Activated CD8-positive, alpha-beta memory T cell treated with anti-CD3 and anti-CD28 coated beads for 24 hours (primary cell): Measurements from ENCODE around the gene EIF4B.

ENCODE experiments used
- DNase-seq: peaks from one replicate; pipeline ENCODE4 v3.0.0-alpha.2; 2020

The EIF4B gene

DNA sequence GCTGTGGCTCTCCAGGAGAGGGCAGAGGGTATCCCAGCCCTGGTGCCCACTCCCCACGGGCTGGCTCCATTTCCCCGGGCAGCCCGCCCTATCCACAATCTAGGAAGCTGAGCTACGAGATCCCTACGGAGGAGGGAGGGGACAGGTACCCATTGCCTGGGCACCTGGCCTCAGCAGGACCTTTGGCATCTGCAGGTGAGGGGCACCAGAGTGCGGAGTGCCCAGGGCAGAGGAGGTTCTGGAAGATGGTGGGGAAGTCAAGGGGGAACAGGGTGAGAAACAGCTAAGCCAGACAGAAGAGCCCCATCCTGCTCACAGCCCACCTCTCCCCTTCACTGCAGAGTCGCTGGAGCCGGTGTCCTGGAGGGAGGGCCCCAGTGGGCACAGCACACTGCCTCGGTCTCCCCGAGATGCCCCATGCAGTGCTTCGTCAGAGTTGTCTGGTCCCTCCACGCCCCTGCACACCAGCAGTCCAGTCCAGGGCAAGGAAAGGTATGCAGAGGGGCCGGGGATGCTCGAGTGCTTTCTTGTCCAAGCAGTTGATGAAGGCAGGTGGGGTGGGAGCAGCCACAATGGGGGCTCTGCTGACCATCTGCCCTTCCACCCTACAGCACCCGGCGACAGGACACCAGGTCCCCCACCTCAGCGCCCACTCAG lies 53.9 kb downstream of the EIF4B start:
- DNase-seq: no peak

DNA sequence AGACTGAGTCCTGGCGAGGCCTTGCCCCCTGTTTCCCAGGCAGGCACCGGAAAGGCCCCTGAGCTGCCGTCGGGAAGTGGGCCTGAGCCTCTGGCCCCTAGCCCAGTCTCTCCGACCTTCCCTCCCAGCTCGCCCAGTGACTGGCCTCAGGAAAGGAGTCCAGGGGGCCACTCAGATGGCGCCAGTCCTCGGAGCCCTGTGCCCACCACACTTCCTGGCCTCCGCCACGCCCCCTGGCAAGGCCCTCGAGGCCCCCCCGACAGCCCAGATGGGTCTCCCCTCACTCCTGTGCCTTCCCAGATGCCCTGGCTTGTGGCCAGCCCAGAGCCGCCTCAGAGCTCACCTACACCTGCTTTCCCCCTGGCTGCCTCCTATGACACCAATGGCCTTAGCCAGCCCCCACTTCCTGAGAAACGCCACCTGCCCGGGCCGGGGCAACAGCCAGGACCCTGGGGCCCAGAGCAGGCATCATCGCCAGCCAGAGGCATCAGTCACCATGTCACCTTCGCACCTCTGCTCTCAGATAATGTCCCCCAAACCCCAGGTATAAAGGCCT lies 54.5 kb downstream of the EIF4B start:
- DNase-seq: no peak

DNA sequence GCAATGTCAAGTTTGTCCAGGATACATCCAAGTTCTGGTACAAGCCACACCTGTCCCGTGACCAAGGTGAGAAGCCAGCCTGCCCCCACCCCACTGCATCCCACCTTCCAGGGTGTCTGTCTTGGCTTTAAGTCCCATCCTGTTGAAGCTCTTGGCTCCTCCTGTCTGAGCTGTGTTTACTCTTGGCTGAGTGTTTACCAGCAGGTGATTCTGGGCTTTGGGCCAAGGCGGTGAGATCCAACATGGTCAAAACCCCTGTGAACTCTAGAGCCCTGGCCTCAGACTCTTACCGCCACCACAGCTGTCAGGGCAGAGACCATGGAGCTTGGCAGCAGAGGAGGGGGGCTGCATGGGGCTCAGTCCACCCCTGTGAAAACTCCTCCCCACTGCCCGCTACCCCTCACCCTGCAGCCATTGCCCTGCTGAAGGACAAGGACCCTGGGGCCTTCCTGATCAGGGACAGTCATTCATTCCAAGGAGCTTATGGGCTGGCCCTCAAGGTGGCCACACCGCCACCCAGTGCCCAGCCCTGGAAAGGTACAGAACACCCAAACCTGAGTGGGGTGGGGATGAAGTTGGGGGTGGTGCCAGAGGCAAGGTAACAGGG lies 55.3 kb downstream of the EIF4B start:
- DNase-seq: no peak

DNA sequence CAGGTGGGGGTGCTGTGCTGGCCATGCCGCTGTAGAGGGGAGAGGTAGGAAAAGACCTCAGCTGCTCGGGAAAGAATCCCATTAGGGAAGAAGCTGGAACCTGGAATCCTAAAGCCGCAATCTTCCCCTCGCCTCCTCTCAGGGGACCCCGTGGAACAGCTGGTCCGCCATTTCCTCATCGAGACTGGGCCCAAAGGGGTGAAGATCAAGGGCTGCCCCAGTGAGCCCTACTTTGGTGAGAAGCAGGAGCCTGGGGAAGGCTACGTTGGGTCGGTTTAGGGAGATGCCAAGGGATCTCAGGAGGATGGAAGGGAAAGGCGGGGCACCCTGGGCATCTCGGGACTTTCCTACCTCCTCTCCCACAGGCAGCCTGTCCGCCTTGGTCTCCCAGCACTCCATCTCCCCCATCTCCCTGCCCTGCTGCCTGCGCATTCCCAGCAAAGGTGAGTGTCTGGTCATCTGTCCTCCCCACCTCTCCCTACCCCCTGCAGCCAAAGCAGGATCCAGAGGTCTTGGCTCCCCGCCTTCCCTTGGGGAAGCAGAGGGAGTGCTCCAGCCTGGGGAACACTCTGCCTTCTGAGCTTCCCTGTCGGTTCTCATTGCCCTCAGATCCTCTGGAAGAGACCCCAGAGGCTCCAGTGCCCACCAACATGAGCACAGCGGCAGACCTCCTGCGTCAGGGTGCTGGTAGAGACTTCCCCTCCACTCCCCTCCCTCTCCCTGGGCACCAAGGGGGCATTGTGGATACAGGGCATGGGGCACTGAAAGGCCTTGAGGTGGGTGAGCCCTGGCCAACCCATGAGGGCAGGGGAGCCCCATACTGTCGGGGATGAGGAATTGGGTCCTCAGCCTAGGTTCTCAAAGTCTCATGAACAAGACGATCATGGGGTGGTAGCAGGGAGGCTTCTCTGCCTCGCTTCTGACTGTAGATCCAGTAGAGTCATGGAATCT lies 56.0 kb downstream of the EIF4B start:
- no peak for DNase-seq

DNA sequence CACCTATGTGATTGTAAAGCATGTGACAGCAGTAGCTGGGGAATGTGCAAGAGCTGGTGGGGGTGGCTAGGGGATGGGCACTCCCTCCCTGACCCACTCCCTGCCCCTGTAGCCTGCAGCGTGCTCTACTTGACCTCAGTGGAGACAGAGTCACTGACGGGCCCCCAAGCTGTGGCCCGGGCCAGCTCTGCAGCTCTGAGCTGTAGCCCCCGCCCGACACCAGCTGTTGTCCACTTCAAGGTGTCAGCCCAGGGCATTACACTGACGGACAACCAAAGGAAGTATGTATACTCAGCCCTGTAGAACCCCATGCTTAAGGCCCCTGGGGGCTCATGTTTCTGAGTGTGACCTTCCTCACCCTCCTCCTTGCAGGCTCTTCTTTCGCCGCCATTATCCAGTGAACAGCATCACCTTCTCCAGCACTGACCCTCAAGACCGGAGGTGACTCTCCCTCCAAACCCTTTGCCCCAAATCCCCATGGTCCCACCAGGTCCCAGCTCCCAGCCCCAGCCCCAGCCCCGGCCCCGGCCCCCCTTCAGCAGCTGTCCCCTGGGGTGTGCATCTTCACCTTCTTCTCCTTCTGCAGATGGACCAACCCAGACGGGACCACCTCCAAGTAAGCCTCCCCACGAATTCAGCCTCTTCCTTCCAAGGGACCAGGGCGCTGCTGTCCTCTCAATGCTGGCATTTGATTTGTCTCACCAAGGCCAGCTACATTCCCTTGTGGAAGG lies 56.9 kb downstream of the EIF4B start:
- no peak for DNase-seq

DNA sequence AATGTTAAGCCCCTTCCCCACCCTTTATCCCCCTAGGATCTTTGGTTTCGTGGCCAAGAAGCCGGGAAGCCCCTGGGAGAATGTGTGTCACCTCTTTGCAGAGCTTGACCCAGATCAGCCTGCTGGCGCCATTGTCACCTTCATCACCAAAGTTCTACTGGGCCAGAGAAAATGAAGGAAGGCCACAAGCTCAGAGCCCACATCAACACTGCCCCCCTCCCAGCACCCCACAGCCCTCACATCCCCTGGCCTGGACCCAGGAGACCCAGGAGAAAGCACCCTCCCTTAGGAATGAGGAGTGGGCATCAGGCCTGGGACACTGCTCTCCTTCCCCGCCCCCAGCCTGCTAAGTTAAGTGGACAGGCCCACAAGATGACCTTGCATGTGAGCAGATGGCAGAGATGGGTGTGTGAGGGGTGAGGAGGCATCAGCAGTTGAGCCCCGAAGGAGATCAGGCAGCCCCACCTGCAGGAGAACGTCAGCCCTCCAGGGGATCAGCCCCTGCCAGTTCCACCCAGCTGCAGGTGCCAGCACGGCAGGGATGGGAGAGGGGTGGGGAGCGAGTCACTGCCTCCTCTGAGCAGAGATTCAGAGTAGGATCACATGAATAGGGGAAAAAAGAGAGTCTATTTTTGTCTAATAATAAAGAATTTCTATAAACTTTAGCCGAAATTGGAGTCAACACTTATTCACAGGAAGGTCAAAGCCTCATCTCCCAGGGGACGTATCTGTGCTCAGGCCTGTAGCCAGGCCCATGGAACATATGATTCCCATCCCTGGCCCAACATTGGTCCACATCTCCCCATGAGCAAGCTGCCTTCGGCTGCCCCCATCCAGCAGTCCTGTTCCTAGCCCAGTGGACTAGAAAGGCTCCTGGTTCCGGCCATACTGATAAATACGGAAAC lies 57.7 kb downstream of the EIF4B start:
- no peak for DNase-seq

DNA sequence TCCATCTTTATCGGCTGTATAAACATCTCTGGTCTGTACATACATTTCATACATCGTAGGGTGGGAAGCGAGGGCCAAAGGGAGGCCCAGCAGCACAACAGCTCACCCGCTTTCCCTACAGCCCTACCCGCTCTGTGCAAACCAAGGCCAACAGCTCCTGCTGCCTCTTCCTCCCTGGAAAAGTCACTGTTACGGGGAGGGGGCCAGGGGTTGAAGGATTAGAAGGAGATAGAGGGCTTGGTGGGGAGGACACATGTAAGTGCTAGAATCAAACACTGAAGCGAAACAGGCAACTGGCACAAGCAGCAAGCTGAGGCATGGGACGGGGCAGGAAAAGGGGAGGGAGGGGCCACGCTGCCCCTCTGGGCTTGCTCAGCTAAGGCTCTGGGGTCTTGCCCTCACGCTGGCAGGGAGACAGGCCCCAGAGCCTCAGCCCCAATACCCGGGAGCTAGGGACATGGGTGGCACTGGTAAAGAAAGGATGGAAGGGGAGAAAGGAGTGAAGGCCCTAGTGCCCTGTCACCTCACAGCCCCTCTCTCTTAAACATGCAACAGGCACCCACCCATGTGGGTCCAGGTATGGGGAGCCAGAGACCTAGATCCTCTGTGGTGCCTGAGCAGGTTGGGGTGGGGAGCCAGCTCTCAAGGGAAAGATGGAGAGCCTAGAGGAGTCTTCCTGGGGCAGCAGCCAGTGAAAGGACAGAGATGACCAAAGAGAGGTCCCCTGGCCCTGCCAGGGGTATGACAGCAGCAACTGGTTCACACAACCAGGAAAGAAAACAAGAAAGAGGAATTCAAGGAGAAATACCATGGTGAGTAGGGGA lies 58.6 kb downstream of the EIF4B start:
- DNase-seq: no peak

DNA sequence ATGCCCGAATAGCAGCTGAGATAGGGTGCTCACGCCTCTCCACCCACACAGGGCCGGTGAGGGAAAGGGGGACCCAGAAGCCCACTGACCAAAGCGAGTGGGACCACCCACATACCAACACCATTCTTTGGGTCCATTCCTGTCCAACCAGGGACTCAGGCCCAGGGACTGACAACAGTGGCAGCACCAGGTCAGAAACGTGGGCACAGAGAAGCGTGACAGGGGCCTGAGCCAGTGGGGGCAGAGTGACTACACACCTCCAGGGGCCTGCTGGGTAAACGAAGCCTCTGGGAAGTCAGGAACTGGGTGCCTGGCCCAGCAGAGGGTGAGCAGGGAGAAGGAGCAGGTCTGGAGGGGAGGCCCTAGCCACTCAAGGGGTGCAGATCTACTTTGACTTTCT lies 59.2 kb downstream of the EIF4B start:
- no peak for DNase-seq

DNA sequence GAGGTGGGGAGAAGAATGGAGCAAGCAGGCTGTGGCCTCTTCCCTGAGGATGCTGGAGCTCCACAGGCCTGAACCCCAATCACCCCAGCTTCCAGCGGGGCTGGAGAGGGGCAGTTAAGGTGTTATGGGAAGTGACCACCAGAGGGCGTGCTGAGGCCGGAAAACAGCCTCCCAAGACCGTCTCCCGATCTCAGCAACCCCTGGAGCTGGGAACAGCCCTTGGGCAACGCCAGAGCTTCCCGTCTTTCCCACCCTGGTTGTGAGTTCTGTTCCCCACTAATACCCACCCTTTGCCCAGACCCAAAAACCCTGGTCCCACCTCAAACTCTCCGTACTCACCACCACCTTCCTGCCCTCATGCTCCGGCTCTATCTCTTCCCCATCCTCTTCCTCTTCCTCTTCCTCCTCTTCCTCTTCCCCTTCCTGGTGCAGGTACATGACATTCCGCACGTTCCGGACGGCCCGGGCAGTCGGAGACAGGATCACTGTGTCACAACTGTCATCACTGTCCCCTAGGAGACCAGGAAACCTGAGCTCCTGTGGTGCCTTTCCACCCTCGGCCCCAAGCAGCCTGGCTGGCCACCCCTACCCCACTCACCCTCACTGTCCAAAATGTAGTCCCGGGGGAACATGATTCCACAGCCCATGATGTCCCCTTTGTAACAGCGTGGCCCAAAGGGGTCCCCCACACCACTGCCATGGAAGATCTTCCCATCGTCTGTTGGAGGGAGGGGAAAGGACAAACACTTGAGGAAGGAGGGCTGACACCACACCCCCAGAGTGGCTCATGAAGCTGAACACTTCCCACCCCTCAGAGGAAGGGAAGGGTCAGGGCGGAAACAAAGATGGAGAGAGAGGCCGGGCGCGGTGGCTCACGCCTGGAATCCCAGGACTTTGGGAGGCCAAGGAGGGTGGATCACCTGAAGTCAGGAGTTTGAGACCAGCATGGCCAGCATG lies 60.0 kb downstream of the EIF4B start:
- DNase-seq: peak; percentile 88

DNA sequence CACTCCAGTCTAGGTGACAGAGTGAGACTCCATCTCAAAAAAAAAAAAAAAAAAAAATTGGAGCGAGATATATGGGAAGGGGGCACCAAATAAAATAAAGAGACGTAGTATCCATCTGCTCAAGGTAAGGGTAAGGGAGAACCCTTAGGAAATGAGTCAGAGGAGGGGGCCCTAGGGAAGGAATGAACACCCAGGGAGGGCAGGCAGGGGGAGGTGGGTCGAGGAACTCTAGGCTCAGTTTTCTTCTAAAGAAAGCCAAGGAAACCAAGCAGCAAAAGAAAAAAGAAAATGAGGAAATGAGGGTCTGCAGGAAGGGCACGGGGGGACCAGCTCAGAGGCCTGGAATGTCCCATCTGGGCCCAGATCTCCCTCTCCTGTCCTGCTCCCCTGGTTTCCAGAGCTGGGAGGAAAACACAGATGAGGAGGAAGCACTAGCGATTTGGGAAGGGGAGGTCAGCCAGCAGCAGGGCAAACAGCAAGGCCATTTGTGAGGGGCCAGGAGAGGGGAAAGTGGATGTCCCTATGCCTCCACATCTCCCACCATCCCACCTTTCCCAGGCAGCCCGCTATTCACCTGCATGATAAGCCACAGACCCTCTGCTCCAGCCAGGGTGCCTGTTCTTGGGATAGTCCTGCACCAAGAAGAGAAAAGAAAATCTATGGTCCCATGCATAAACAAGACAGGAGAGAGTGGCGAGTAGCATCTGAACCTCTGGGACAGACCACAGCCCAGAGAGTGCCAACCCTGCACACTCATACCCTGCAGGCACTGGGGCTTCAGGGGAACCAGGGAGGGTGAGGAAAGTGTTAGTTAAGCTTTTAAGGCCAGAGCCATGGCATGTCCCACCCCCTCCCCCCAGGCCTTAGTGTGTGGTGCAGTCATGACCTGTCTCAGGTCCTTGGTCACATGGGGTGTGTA lies 61.1 kb downstream of the EIF4B start:
- no peak for DNase-seq

DNA sequence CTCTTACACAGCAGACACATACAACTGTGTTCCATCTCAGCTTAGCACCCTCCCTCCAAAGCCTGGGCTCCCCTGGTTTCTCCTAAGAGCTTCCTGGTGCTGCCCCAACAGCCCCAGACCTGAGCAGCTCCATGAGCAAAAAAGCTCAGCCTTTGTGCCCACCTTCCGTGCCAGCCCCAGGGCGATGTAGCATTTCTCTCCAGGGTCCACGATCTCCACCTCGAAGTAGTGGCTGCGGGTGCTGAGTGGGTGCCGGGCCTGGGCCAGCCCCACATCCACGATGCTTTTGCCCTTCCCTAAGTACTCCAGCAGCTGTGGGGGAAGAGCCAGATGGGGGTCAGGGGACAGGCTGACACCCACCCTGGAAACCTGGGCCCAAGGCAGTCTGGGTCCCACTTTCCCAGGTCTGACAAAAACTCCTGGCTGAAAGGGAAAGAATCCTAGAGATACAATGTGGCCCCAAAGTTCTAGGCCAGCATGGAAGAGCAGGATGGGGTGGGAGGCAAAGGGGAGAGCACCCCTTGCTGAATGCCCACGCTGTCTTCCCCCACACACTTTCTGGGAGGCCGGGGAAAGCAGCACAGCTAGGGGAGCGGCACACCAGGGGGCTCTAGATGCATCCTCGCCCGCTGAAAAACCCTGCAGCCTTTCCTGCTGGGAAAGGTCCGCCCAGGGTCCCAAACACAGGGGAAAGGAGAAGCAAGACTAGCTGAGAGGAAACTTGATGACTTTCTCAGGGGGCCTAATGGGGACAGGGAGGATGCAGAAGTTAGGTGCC lies 61.9 kb downstream of the EIF4B start:
- DNase-seq: no peak

DNA sequence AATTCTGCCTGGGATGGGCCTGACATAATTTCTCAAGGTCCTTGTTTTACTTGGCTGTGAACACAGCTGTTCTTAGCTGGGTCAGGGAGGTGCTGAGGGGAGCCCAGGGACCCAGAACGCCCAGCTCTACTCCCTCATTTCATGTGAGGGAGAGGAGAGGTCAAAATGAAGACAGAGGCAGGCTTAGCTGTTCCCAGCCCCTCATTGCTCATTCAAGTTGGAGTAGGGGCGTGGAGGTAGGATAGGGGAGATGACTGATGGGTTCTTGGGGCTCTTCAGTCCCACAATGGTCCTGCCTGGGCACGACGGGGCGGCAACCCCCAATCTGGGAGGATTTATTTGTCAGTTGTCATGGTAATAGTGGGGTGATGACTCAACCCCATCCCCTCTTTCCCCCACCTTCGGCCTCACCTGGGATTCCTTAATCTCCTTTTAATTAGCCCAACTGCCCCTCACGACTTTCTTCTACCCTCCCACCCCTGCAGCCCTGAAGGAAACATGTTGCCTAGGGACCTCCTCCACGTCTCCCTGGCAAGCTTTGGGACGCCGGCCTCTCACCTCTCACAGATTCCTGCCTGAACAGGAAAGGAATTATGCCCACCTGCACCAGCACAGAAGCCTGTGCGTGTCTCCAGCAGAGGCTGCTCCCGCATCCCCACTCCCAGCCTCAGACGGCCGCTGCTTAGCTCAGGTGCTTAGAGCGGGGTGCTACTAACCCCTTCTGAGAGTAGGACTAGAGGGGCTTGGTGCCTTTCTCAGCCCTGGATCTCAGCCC lies 62.7 kb downstream of the EIF4B start:
- DNase-seq: no peak

DNA sequence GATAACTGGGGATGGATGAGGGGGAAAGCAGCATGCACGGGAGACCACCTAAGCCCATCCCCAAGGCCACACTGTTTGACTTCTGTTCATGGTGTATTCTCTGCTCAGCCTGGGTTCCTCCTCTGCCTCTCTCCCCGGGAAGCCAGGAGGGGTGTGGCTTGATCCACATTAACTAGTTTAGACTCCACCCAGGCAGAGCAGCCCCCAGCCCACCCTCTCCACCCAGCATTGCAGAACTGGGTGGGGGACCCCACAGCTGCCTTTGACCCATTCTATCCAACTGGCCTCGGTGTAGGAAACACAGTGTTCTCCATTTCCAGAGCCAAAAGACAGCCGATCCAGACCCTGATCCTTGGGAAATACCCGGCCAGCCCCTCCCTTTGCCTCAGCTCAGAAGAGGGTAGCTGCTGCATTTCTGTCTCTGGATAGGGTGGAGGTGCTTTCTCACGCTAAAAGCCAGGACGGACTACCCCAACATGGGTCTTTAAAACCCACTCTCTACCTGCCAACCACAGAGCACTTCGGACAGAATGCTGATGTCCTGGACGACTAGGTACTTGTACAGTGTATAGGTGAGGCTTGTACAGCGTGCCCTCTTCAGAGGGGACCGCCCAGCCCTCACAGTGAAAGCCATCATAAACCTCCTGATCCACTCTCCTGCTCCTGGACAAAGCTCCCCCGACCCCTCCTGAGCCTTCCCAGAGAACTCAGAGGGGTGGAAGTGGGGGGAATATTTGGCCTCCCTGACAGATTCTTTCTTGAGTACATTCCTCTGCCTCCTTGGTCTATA lies 63.6 kb downstream of the EIF4B start:
- DNase-seq: no peak

DNA sequence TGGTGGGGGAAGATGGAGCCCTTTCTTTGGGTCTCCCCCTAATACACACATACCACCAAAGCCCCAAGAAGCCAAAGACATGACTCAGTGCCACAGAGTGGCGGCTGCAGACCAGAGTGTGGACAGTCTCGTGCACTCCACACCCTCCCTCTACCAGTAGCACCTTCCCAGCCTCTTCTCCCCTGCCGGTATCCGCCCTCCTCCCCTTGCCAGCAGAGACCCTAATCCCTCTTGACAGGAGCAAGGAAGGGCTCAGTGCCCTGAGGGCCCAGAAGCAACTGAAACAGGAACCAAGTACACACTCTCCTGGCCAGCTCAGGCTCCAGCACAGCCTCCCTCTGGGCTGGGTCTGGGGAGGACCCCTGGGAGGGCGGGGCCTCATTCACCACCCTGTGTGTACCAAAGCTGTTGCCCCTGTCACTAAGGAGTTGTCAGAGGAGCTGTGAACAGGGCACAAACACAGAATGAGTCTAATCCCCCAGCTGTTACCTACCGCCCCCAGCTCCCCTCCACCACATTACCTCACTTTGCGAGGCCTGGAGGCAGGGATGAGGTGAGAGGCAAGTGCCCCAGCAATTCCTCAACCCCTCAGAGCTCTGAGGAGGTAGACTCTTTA lies 64.7 kb downstream of the EIF4B start:
- no peak for DNase-seq
